Lower leg skin (tissue), 4 donors: ENCODE measurements around the gene BUB1B. TPM values are rescaled to one million over a fixed set of nuclear protein-coding genes. Genes with fewer than 3 reads are reported as not detected.
A peak's percentile ranks its signal among the peaks of the same experiment; 100 is the strongest.

Experiments
- DNase-seq, 2 donors: peaks; one replicate each; pipeline ENCODE4 v3.0.0-alpha.2; 2019; ENCODE audit warnings: low spot score in 2 of 2
- H3K4me3 ChIP-seq: fragments of 200-600 bp; sonication (generic); 2 replicates; pipeline ENCODE4 v1.5.1; 2017; ENCODE audit warnings: mild to moderate bottlenecking, low read depth; ENCODE audit not compliant: poor library complexity, severe bottlenecking
- POLR2A ChIP-seq, 2 donors: fragments of 450-650 bp; IDR thresholded peaks; one replicate each; pipeline ENCODE4 v1.6.1; 2016 to 2017; ENCODE audit warnings: antibody characterized with exemption in 2 of 2, mild to moderate bottlenecking in 1 of 2, moderate library complexity in 1 of 2
- WGBS, 2 donors: methylation state at CpG; one replicate each; pipeline ENCODE4 v1.1.5; 2018; 5-methylcytosine and 5-hydroxymethylcytosine counted together
- intact Hi-C: fragments of 100-400 bp; cut with DNase I; formaldehyde crosslinking; loops from one replicate; pipeline ENCODE4 v1.15.0; 2023; ENCODE audit warnings: low total_unique reads
- total RNA-seq, 4 donors: library from RNA; depleted of rRNA; stranded (reverse); fragments of >200 nt; gene quantifications; one replicate each; pipeline ENCODE4 v1.1.0, GENCODE V29; 2016
- TF ChIP-seq, protein P1 (sequence below), 3 donors: fragments of 450-650 bp; IDR thresholded peaks; one replicate each; pipeline ENCODE4 v1.5.1; 2016; ENCODE audit warnings: antibody characterized with exemption in 3 of 3, mild to moderate bottlenecking in 3 of 3, moderate library complexity in 2 of 3

Gene BUB1B
- total RNA-seq, 4 donors from 2014 or later: 1.3 to 4.5 (median 2.1) TPM

DNA sequence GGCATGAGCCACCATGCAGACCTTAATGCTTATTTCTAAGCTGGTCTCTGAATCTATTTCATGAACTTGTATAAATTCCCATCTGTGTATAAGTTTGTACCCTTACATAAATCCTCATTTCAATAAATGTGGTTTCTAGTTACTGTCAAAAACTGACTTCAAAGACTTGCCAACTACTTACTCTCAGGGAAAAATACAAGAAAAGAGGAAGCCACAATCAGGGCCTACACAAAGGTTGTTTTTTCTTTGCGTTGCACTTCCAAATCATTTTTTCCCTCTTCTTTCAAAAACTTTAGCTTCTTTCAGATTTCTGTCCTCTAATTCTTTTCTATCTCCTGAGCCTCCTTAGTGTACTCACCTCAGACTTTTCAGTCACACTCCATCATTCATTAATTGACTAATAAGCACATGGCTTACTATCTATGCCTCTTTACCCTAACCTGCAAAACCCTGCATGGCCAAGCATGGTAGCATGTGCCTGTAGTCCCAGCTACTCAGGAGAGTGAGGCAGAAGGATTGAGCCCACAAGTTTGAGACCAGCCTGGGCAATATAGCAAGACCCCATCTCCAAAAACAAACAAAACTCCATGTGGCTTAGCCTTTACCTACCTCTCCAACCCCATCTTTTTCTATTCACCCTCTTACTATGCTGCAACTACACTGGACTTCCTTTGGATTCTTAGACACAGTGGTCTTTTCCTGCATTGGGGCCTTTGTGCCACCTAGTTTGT is 37.7 kb downstream of the BUB1B start:
- DNase-seq: no peak
- H3K4me3 ChIP-seq: no peak overlapping the region
- TF ChIP-seq, protein P1, sequence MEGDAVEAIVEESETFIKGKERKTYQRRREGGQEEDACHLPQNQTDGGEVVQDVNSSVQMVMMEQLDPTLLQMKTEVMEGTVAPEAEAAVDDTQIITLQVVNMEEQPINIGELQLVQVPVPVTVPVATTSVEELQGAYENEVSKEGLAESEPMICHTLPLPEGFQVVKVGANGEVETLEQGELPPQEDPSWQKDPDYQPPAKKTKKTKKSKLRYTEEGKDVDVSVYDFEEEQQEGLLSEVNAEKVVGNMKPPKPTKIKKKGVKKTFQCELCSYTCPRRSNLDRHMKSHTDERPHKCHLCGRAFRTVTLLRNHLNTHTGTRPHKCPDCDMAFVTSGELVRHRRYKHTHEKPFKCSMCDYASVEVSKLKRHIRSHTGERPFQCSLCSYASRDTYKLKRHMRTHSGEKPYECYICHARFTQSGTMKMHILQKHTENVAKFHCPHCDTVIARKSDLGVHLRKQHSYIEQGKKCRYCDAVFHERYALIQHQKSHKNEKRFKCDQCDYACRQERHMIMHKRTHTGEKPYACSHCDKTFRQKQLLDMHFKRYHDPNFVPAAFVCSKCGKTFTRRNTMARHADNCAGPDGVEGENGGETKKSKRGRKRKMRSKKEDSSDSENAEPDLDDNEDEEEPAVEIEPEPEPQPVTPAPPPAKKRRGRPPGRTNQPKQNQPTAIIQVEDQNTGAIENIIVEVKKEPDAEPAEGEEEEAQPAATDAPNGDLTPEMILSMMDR (IDR thresholded peaks at IDR 0.05): no peak
- TF ChIP-seq POLR2A (IDR thresholded peaks at IDR 0.05): no peak
- intact Hi-C loops: no loop called here
- WGBS, 2 donors: 84 to 91% methylated on average over 1 of the region's 1 CpG

DNA sequence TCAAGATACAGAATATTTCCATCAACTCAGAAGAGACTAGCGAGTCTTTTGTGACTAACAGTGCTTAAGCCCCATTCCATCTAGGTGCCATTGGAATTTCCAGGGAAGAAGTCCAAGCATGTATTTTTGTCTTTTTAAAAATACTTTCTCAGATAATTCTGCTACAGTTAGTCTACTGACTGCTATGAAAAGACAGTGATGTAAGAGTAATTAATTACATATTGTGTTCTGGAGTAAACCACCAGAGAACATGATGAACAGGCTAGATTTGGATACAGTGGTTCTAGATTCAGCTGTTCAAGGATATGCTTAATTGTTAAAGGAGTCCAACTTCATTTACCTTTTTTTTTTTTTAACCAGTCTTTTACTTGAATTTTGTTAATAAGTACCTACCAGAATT is 43.2 kb downstream of the BUB1B start:
- no peak for TF ChIP-seq POLR2A (IDR thresholded peaks at IDR 0.05)
- TF ChIP-seq, protein P1 (IDR thresholded peaks at IDR 0.05): no peak
- no peak overlapping the region for H3K4me3 ChIP-seq
- WGBS, 2 donors: 85 to 87% methylated on average over 1 of the region's 1 CpG
- intact Hi-C loops: no loop called here
- no peak for DNase-seq

DNA sequence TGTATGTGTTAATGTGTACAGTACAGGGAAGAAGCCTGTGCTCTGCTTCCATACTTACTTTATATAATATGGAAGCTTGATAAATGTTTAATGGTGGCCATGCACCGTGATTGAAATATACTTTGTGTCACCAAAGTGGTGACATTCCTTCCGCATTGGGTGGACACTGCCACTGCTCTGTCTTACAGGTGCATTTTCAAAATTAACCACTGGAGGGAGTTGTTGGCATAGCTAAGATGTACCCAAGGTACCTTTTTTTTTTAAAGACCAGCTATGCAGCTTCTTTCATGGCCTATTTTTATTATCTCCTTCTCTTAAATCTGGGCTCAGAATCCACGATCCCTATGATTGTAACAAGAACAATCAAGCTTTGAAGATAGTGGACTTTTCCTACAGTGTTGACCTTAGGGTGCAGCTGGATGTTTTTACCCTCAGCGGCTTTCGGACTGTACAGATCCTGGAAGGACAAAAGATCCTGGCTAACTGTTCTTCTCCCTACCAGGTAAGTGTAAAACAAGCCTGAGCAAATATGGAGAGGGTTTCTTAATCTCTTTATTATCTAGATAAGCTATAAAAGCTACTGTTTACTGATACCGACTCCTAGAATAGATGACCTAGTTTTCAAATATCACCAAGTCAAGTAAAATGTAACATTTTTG is 56.4 kb downstream of the BUB1B start:
- no peak overlapping the region for H3K4me3 ChIP-seq
- TF ChIP-seq, protein P1 (IDR thresholded peaks at IDR 0.05): no peak
- peak in 1 of 2 donors; percentile 57 for DNase-seq
- intact Hi-C loops: loop anchor here (5.0 kb wide), 1 partner anchor 55 kb away; no protein-coding TSS in a partner anchor
- WGBS, 2 donors: 39% methylated on average over 6 of the region's 6 CpGs

DNA sequence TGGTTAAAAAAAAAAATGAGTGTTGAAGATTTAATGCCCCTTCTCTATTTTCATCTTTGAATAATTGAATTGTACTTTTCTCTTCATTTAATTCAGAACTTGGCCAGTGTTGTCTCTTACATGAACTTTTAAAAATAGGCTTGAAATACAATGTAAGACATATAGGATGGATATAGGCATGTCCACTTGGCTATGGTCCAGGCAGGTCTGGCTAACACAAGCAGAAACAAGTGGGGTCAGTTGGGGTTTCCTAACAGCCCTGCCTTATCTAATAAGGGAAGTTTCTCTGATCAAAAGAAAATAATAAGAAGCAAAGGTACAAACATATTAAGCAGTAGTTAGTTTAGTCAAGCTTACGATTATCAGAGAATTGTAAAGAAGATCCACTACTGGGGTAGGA is 58.9 kb downstream of the BUB1B start:
- no peak overlapping the region for H3K4me3 ChIP-seq
- 95 to 97% methylated on average over 1 of the region's 1 CpG for WGBS, 2 donors
- no peak for DNase-seq
- TF ChIP-seq, protein P1 (IDR thresholded peaks at IDR 0.05): no peak
- no peak for TF ChIP-seq POLR2A (IDR thresholded peaks at IDR 0.05)
- intact Hi-C loops: loop anchor here (5.0 kb wide), 1 partner anchor 52 kb away; no protein-coding TSS in a partner anchor

DNA sequence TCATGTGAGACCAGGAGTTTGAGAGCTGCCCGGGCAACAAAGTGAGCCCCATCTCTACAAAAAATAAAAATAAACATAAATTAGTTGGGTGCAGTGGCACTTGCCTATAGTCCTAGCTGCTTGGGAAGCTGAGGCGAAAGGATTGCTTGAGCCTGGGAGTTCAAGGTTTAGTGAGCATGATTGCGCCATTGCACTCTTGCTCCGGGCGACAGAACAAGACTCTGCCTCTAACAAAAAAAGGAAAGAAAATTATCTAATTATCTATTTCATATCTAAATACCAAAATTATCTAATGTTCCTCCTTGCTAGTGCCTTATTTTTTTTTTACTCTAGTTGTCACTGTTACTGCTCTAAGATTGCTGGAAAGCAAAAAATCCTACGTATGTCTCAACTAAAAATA is 61.3 kb downstream of the BUB1B start:
- WGBS, 2 donors: 68 to 74% methylated on average over 6 of the region's 6 CpGs
- no peak for TF ChIP-seq POLR2A (IDR thresholded peaks at IDR 0.05)
- TF ChIP-seq, protein P1 (IDR thresholded peaks at IDR 0.05): no peak
- DNase-seq: no peak
- intact Hi-C loops: no loop called here
- H3K4me3 ChIP-seq: no peak overlapping the region
